Muscle of leg (tissue), 11 donors: ENCODE measurements around the gene GPR78. TPM values are rescaled to one million over a fixed set of nuclear protein-coding genes. Genes with fewer than 3 reads are reported as not detected.

ENCODE experiments used
- DNase-seq: peaks from one replicate; pipeline ENCODE4 v3.0.0; 2013
- H3K27ac ChIP-seq: one replicate; pipeline ENCODE4 v1.5.1; 2013; ENCODE audit warnings: mild to moderate bottlenecking, low read length, control low read depth
- H3K27me3 ChIP-seq: one replicate; pipeline ENCODE4 v1.6.1; 2013; ENCODE audit warnings: low read length; ENCODE audit not compliant: control insufficient read depth, insufficient read depth
- H3K36me3 ChIP-seq: one replicate; pipeline ENCODE4 v1.6.1; 2013; ENCODE audit warnings: low read length; ENCODE audit not compliant: control insufficient read depth, insufficient read depth
- H3K4me1 ChIP-seq: one replicate; pipeline ENCODE4 v1.6.1; 2013; ENCODE audit warnings: low read length; ENCODE audit not compliant: control insufficient read depth, insufficient read depth
- H3K4me3 ChIP-seq: one replicate; pipeline ENCODE4 v1.5.1; 2013; ENCODE audit warnings: low read length, control low read depth
- H3K9me3 ChIP-seq: replicated peaks from 2 replicates; pipeline ENCODE4 v1.6.1; 2013; ENCODE audit warnings: low read depth, low read length; ENCODE audit not compliant: control insufficient read depth
- WGBS: methylation state at CpG from one replicate; pipeline ENCODE4 v1.1.5; 2013; ENCODE audit warnings: missing lambda C conversion rate; ENCODE audit not compliant: insufficient coverage; 5-methylcytosine and 5-hydroxymethylcytosine counted together
- polyA plus RNA-seq, 8 donors: library from polyadenylated mRNA; unstranded; fragments of 120-200 nt; gene quantifications; one replicate each; pipeline versions ENCODE4 v1.2.1 to v1.2.3, GENCODE V29; 2013; ENCODE audit warnings: inconsistent platforms in 1 of 8, low replicate concordance in 1 of 8; ENCODE audit not compliant: insufficient read length in 8 of 8, insufficient read depth in 1 of 8
- total RNA-seq: library from RNA; stranded (reverse); fragments of 120-200 nt; gene quantifications from one replicate; pipeline ENCODE4 v1.2.4, GENCODE V29; 2013

The GPR78 gene
- total and polyA plus RNA-seq, 9 donors = 0.29 to 0.93 (median 0.61) TPM

- H3K4me3 ChIP-seq = no peak overlapping the region
- no peaks in the 10 kb centered on the region for H3K36me3 ChIP-seq
- WGBS = 61% methylated on average over 6 of the region's 8 CpGs
- H3K27ac ChIP-seq = no peak overlapping the region
- H3K27me3 ChIP-seq = peaks cover 4% of the 10 kb centered on the region
- no peaks in the 10 kb centered on the region for H3K9me3 ChIP-seq
- H3K4me1 ChIP-seq = peaks cover 3% of the 10 kb centered on the region
- no peak for DNase-seq
Observed at GRCh38 chr4:8546766-8547107, 33.5 kb upstream of the GPR78 start.

GRCh38 chr4:8547108-8547911 lies 32.9 kb upstream of the GPR78 start:
- Histone ChIP-seq H3K4me3 (no peak overlapping the region), H3K27ac (no peak overlapping the region), H3K36me3 (no peaks in the 10 kb centered on the region), H3K4me1 (peaks cover 3% of the 10 kb centered on the region), H3K9me3 (no peaks in the 10 kb centered on the region), H3K27me3 (peaks cover 4% of the 10 kb centered on the region)
- no peak for DNase-seq
- WGBS = 52% methylated on average over 13 of the region's 16 CpGs

DNA sequence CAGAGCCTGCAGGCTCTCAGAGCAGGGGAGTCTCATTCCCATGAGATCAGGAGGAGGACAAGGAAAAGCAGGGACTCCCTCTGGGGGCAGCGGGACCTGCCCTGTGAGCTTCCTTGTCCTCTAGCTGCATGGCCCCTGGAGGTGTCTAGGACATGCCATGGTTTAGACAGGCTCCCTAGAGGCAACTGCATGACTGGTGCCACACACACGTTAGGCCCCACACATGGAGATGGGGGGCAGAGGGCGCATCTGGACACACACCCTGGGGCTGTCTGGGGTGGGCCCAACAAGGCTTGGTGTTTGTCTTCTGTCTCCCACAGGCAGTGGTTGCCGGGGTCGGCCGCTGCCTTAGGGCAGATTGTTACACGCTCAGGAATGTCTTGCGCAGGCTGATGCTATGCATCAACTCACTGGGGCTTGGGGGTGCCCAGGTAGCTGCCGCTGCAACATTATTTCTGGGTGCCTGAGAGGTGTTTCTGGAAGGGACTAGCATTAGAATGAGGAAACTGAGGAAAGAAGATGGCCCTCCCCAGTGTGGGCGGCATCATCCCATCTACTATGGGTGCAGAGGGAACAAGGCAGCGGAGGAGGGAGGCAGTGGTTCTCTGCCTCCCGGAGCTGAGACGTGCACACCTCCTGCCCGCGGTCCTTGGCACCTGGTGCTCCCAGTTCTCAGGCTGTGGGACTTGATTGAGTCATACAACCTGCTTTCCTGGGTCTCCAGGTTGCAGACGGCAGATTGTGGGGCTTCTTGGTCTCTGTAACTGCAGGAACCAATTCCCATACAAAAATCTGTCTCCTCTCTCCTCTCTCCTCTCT lies 32.1 kb upstream of the GPR78 start:
- H3K9me3 ChIP-seq = no peaks in the 10 kb centered on the region
- H3K36me3 ChIP-seq = no peaks in the 10 kb centered on the region
- peaks cover 4% of the 10 kb centered on the region for H3K27me3 ChIP-seq
- 80% methylated on average over 14 of the region's 16 CpGs for WGBS
- no peak overlapping the region for H3K4me3 ChIP-seq
- no peak overlapping the region for H3K27ac ChIP-seq
- peaks cover 3% of the 10 kb centered on the region for H3K4me1 ChIP-seq
- DNase-seq = no peak

DNA sequence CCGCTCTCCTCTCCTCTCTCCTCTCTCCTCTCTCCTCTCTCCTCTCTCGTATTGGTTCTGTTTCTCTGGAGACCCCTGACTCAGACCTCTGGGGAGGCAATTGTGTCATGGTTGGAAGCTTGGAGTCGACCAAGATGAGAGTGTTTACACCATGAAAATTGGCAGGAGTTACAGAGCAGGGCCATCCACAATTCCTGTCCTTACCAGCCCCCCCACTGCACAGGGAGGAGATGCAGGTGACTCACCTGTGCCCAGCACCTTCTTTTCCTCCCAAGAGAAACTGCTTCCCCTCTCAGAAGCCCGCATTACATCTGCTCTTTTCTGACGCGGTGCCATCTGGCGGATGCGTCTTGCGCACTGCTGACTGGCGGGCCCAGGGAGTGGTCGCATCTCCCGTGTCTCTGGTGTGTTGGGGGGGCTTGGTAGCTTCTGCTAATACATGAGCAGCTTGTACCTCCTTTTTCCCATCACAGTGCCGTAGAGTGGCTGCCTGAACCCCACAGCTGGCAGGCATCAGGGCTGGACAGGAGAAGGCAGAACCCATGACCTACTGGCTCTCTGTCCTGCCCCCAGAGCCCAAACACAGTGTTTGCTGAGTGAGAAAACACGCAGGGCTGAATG lies 31.4 kb upstream of the GPR78 start:
- 52% methylated on average over 2 of the region's 14 CpGs for WGBS
- Histone ChIP-seq H3K9me3 (no peaks in the 10 kb centered on the region), H3K36me3 (no peaks in the 10 kb centered on the region), H3K4me3 (no peak overlapping the region), H3K4me1 (peaks cover 3% of the 10 kb centered on the region), H3K27ac (no peak overlapping the region), H3K27me3 (peaks cover 4% of the 10 kb centered on the region)
- DNase-seq = no peak

- no peaks in the 10 kb centered on the region for H3K9me3 ChIP-seq
- 61% methylated on average over 11 of the region's 11 CpGs for WGBS
- H3K27ac ChIP-seq = no peak overlapping the region
- peaks cover 3% of the 10 kb centered on the region for H3K4me1 ChIP-seq
- H3K4me3 ChIP-seq = no peak overlapping the region
- no peak for DNase-seq
- H3K36me3 ChIP-seq = no peaks in the 10 kb centered on the region
- H3K27me3 ChIP-seq = peaks cover 4% of the 10 kb centered on the region
Observed at GRCh38 chr4:8549352-8549931, 30.8 kb upstream of the GPR78 start.

GRCh38 chr4:8550691-8551090 lies 29.5 kb upstream of the GPR78 start:
- H3K4me3 ChIP-seq = no peak overlapping the region
- H3K36me3 ChIP-seq = no peaks in the 10 kb centered on the region
- H3K27ac ChIP-seq = no peak overlapping the region
- no peaks in the 10 kb centered on the region for H3K9me3 ChIP-seq
- DNase-seq = no peak
- H3K27me3 ChIP-seq = peaks cover 7% of the 10 kb centered on the region
- 54% methylated on average over 9 of the region's 9 CpGs for WGBS
- H3K4me1 ChIP-seq = no peaks in the 10 kb centered on the region

DNA sequence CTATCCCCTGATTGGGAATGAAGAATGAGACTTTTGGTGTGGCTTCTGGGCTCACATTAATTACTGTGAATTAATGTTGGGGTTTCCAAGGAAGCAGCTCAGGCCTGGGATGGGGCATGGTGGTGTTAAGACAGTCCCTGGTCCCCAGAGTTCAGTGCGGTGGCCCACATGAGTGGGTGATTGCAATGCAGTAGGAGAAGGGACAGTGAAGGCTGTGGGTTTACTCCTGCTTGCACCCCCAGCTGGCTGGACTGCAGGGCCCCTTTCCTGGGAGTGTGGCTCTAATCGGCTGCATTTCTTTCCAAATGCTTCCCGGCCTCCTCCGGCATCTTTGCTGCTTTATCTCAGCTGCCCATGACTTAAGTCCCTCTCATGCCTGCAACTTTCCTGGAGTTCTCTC lies 28.2 kb upstream of the GPR78 start:
- Histone ChIP-seq H3K27ac (no peak overlapping the region), H3K9me3 (no peaks in the 10 kb centered on the region), H3K4me1 (no peaks in the 10 kb centered on the region), H3K27me3 (peaks cover 6% of the 10 kb centered on the region), H3K36me3 (no peaks in the 10 kb centered on the region), H3K4me3 (no peak overlapping the region)
- WGBS = 83% methylated on average over 4 of the region's 4 CpGs
- DNase-seq = no peak

DNA sequence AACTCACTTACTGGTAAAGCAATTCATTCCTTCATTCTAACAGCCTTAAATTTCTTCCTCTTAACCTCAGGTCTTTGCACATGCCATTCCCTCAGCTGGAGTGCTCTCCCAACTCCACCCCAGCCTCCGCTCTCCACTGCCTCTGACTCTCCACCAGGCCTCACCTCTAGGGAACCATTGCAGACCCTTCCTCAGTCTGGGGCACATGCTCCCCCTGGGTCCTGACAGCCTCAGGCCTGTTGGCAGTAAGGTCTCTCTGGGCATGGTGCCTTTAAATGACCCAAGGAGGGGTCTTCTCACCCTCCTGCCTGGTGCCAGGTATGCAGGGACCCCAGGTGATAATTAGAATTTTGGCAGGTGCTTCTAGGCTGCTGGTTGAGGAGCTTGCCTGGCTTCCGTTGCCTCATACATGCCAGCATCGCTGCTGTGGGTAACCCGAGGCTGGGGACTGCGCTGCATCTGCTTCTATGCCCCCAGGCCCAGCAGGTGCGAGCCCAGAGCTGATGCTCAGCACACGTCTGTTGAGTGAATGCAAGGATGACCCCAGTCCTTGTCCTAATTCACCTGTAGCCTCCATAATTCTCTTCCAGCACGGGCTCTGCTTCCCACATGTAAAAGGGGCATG lies 27.5 kb upstream of the GPR78 start:
- Histone ChIP-seq H3K27ac (no peak overlapping the region), H3K9me3 (no peaks in the 10 kb centered on the region), H3K4me3 (no peak overlapping the region), H3K36me3 (no peaks in the 10 kb centered on the region), H3K27me3 (peaks cover 6% of the 10 kb centered on the region), H3K4me1 (no peaks in the 10 kb centered on the region)
- DNase-seq = no peak
- WGBS = 65% methylated on average over 8 of the region's 8 CpGs

DNA sequence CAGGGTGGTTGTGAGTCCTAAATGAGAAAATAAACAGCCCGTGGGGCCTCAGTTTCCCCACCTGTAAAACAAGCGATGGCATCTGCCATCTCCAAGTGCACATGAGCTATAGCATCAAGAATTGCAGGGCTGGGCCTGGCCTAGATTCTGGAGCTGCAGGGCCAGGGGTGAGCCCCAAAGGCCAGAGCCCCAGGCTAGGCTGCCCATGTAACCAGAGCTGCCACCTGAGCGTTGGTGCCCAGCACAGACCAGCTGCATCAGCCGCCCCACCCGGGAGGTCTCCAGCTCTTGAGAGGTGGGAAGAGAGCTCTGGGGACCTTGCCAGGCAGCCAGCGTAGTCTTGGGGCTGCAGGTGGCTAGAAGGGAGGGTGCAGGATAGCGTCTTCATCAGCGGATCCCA lies 27.0 kb upstream of the GPR78 start:
- no peak for DNase-seq
- H3K4me3 ChIP-seq = no peak overlapping the region
- H3K36me3 ChIP-seq = no peaks in the 10 kb centered on the region
- H3K27me3 ChIP-seq = peaks cover 6% of the 10 kb centered on the region
- H3K9me3 ChIP-seq = no peaks in the 10 kb centered on the region
- no peak overlapping the region for H3K27ac ChIP-seq
- no peaks in the 10 kb centered on the region for H3K4me1 ChIP-seq
- WGBS = 89% methylated on average over 8 of the region's 8 CpGs
